Mucosa of rectum (tissue), 2 donors: ENCODE measurements around the gene CDK6.

Experiments used
- H3K27ac ChIP-seq, 2 donors: one replicate each; pipeline ENCODE4 v1.7.0; 2013; ENCODE audit warnings: inconsistent platforms in 2 of 2, low read depth in 2 of 2, low read length in 2 of 2
- H3K27me3 ChIP-seq, 2 donors: one replicate each; pipeline ENCODE4 v1.7.0; 2013; ENCODE audit warnings: low read length in 2 of 2; ENCODE audit not compliant: control insufficient read depth in 2 of 2, insufficient read depth in 2 of 2
- H3K36me3 ChIP-seq, 2 donors: one replicate each; pipeline ENCODE4 v1.7.0; 2013; ENCODE audit warnings: low read length in 2 of 2; ENCODE audit not compliant: control insufficient read depth in 2 of 2, insufficient read depth in 2 of 2
- H3K4me1 ChIP-seq, 2 donors: one replicate each; pipeline ENCODE4 v1.7.0; 2013; ENCODE audit warnings: low read length in 2 of 2, mild to moderate bottlenecking in 1 of 2; ENCODE audit not compliant: control insufficient read depth in 2 of 2, insufficient read depth in 2 of 2
- H3K4me3 ChIP-seq, 2 donors: one replicate each; pipeline ENCODE4 v1.7.0; 2013; ENCODE audit warnings: low read length in 2 of 2
- H3K9ac ChIP-seq, 2 donors: one replicate each; pipeline ENCODE4 v1.7.0; 2013; ENCODE audit warnings: low read length in 2 of 2, low read depth in 1 of 2, mild to moderate bottlenecking in 1 of 2
- H3K9me3 ChIP-seq, 2 donors: one replicate each; pipeline ENCODE4 v1.7.0; 2013; ENCODE audit warnings: low read length in 2 of 2; ENCODE audit not compliant: control insufficient read depth in 2 of 2
- donor health status: healthy.
- donor health status: Normal muscosa, but diverticular disease.

CDK6 gene

GRCh38 chr7:92635538-92635937 is 200.8 kb downstream of the CDK6 start:
- no peak overlapping the region for H3K9ac ChIP-seq
- H3K36me3 ChIP-seq = no peaks in the 10 kb centered on the region
- no peaks in the 10 kb centered on the region for H3K27me3 ChIP-seq
- peak overlapping the region; percentile 36 to 56 for H3K27ac ChIP-seq
- H3K9me3 ChIP-seq = no peaks in the 10 kb centered on the region
- H3K4me1 ChIP-seq = peaks cover 21 to 28% of the 10 kb centered on the region in 2 donors
- no peak overlapping the region for H3K4me3 ChIP-seq

GRCh38 chr7:92634924-92635519 is 201.4 kb downstream of the CDK6 start:
- H3K27ac ChIP-seq = peak overlapping the region; percentile 36 to 56

GRCh38 chr7:92634205-92634604 is 202.2 kb downstream of the CDK6 start:
- no peaks in the 10 kb centered on the region for H3K27me3 ChIP-seq
- peak overlapping the region in 1 of 2 donors; percentile 52 for H3K27ac ChIP-seq
- H3K4me3 ChIP-seq = no peak overlapping the region
- no peak overlapping the region for H3K9ac ChIP-seq
- no peaks in the 10 kb centered on the region for H3K36me3 ChIP-seq
- peaks cover 0 to 3% of the 10 kb centered on the region in 2 donors for H3K9me3 ChIP-seq
- peaks cover 21 to 28% of the 10 kb centered on the region in 2 donors for H3K4me1 ChIP-seq

More at GRCh38 chr7:92634924-92635519, 201.4 kb downstream of the CDK6 start:
- peaks cover 21 to 28% of the 10 kb centered on the region in 2 donors for H3K4me1 ChIP-seq
- no peaks in the 10 kb centered on the region for H3K27me3 ChIP-seq
- no peak overlapping the region for H3K4me3 ChIP-seq
- no peak overlapping the region for H3K9ac ChIP-seq
- no peaks in the 10 kb centered on the region for H3K9me3 ChIP-seq
- H3K36me3 ChIP-seq = no peaks in the 10 kb centered on the region

GRCh38 chr7:92633211-92633906 is 203.0 kb downstream of the CDK6 start:
- H3K36me3 ChIP-seq = no peaks in the 10 kb centered on the region
- H3K4me3 ChIP-seq = no peak overlapping the region
- H3K9me3 ChIP-seq = peaks cover 0 to 3% of the 10 kb centered on the region in 2 donors
- peak overlapping the region; percentile 29 to 66 for H3K27ac ChIP-seq
- peaks cover 21 to 28% of the 10 kb centered on the region in 2 donors for H3K4me1 ChIP-seq
- no peaks in the 10 kb centered on the region for H3K27me3 ChIP-seq
- no peak overlapping the region for H3K9ac ChIP-seq

GRCh38 chr7:92632791-92633190 is 203.6 kb downstream of the CDK6 start:
- peaks cover 0 to 3% of the 10 kb centered on the region in 2 donors for H3K9me3 ChIP-seq
- no peaks in the 10 kb centered on the region for H3K36me3 ChIP-seq
- peak overlapping the region; percentile 29 to 66 for H3K27ac ChIP-seq
- H3K27me3 ChIP-seq = no peaks in the 10 kb centered on the region
- H3K4me3 ChIP-seq = no peak overlapping the region
- H3K4me1 ChIP-seq = peaks cover 21 to 28% of the 10 kb centered on the region in 2 donors
- no peak overlapping the region for H3K9ac ChIP-seq

- no peaks in the 10 kb centered on the region for H3K27me3 ChIP-seq
- no peak overlapping the region for H3K9ac ChIP-seq
- H3K4me1 ChIP-seq = peaks cover 21 to 28% of the 10 kb centered on the region in 2 donors
- no peaks in the 10 kb centered on the region for H3K36me3 ChIP-seq
- H3K9me3 ChIP-seq = peaks cover 0 to 3% of the 10 kb centered on the region in 2 donors
- no peak overlapping the region for H3K4me3 ChIP-seq
- H3K27ac ChIP-seq = no peak overlapping the region
These were observed 204.4 kb downstream of the CDK6 start for GRCh38 chr7:92631850-92632487.

- no peak overlapping the region for H3K9ac ChIP-seq
- peaks cover 21 to 28% of the 10 kb centered on the region in 2 donors for H3K4me1 ChIP-seq
- H3K27ac ChIP-seq = no peak overlapping the region
These were observed 205.1 kb downstream of the CDK6 start for GRCh38 chr7:92631067-92631849.

GRCh38 chr7:92629779-92630178 is 206.6 kb downstream of the CDK6 start:
- H3K4me3 ChIP-seq = no peak overlapping the region
- H3K27me3 ChIP-seq = no peaks in the 10 kb centered on the region
- peaks cover 11 to 19% of the 10 kb centered on the region in 2 donors for H3K4me1 ChIP-seq
- no peak overlapping the region for H3K9ac ChIP-seq
- H3K36me3 ChIP-seq = no peaks in the 10 kb centered on the region
- H3K9me3 ChIP-seq = peaks cover 0 to 3% of the 10 kb centered on the region in 2 donors
- no peak overlapping the region for H3K27ac ChIP-seq

More at GRCh38 chr7:92631067-92631849, 205.1 kb downstream of the CDK6 start:
- H3K27me3 ChIP-seq = no peaks in the 10 kb centered on the region
- peaks cover 0 to 3% of the 10 kb centered on the region in 2 donors for H3K9me3 ChIP-seq
- no peaks in the 10 kb centered on the region for H3K36me3 ChIP-seq
- H3K4me3 ChIP-seq = no peak overlapping the region

- no peak overlapping the region for H3K27ac ChIP-seq
- peaks cover 0 to 3% of the 10 kb centered on the region in 2 donors for H3K9me3 ChIP-seq
- no peak overlapping the region for H3K9ac ChIP-seq
- H3K4me3 ChIP-seq = no peak overlapping the region
- no peaks in the 10 kb centered on the region for H3K27me3 ChIP-seq
- no peaks in the 10 kb centered on the region for H3K36me3 ChIP-seq
- peaks cover 0 to 11% of the 10 kb centered on the region in 2 donors for H3K4me1 ChIP-seq
These were observed 208.4 kb downstream of the CDK6 start for GRCh38 chr7:92627956-92628355.
